Hepatocyte (in vitro differentiated cells): Measurements from ENCODE around the gene TRAPPC6A.

Experiments
- CTCF ChIP-seq: fragments of 200-600 bp; sonication (generic); IDR thresholded peaks from 2 replicates; pipeline ENCODE4 v1.5.1; 2016; ENCODE audit warnings: antibody characterized with exemption, mild to moderate bottlenecking; ENCODE audit not compliant: poor library complexity
- EZH2 ChIP-seq: fragments of 200-600 bp; sonication (generic); IDR thresholded peaks from 2 replicates; pipeline ENCODE4 v1.6.1; 2016; ENCODE audit warnings: antibody characterized with exemption, mild to moderate bottlenecking, borderline replicate concordance
- EZH2phosphoT487 ChIP-seq: fragments of 200-600 bp; sonication (generic); IDR thresholded peaks from one replicate; pipeline ENCODE4 v1.6.1; 2018; ENCODE audit warnings: antibody characterized with exemption, mild to moderate bottlenecking, low read depth, moderate library complexity; ENCODE audit not compliant: unreplicated experiment, severe bottlenecking

- TF ChIP-seq CTCF (no peak), EZH2 (no peak), EZH2phosphoT487 (no peak)
Measured at GRCh38 chr19:45142016-45142725, 35.9 kb downstream of the TRAPPC6A start.
